ENCODE measurements around the gene PTPRN2.

- TF ChIP-seq POLR2A (IDR thresholded peaks at IDR 0.05; ENCODE audit: low read depth, low read length) (no peak), CTCF (IDR thresholded peaks at IDR 0.05; ENCODE audit: extremely low read depth in 1 of 2, insufficient read depth in 1 of 2, low read depth in 1 of 2, low read length in 2 of 2) (no peak), POLR2AphosphoS5 (IDR thresholded peaks at IDR 0.05; ENCODE audit: insufficient read depth, low read depth, low read length) (no peak), MAX (IDR thresholded peaks at IDR 0.05; ENCODE audit: insufficient read depth, insufficient read length) (no peak), GATA2 (IDR thresholded peaks at IDR 0.05; ENCODE audit: insufficient read depth, insufficient read length, low read depth, low read length) (no peak), EZH2 (IDR thresholded peaks at IDR 0.05; ENCODE audit: borderline replicate concordance, low read depth, low read length, severe bottlenecking) (no peak)
Observed at GRCh38 chr7:157758468-157759245, 829.0 kb downstream of the PTPRN2 start.

Data from endothelial cell of umbilical vein (primary cell).